ENCODE results near the gene DGAT2L6.
"Not testable (repeated sequence)": the region's sequence is repeated elsewhere in the genome, so short reads cannot be mapped to it uniquely, and the experiment has no call there.

DGAT2L6 gene

GRCh38 chrX:70190225-70190624 lies 12.9 kb downstream of the DGAT2L6 start:
- TF ChIP-seq CTCF (IDR thresholded peaks at IDR 0.05; ENCODE audit: insufficient read depth, low read depth, low read length, missing control alignments) = no peak
- no peak for DNase-seq (ENCODE audit: low read depth)
- no peak overlapping the region for H3K4me3 ChIP-seq (ENCODE audit: low read depth, low read length)

- H3K4me3 ChIP-seq (ENCODE audit: low read depth, low read length) = no peak overlapping the region
- DNase-seq (ENCODE audit: low read depth) = peak; percentile 67
- peak; percentile 55 for TF ChIP-seq CTCF (IDR thresholded peaks at IDR 0.05; ENCODE audit: insufficient read depth, low read depth, low read length, missing control alignments)
Measured at GRCh38 chrX:70196961-70197720, 19.9 kb downstream of the DGAT2L6 start.

- TF ChIP-seq CTCF (IDR thresholded peaks at IDR 0.05; ENCODE audit: insufficient read depth, low read depth, low read length, missing control alignments) = no peak
- DNase-seq (ENCODE audit: low read depth) = no peak
- H3K4me3 ChIP-seq (ENCODE audit: low read depth, low read length) = no peak overlapping the region
Measured at GRCh38 chrX:70201732-70202131, 24.4 kb downstream of the DGAT2L6 start.

- no peak overlapping the region for H3K4me3 ChIP-seq (ENCODE audit: low read depth, low read length)
- no peak for TF ChIP-seq CTCF (IDR thresholded peaks at IDR 0.05; ENCODE audit: insufficient read depth, low read depth, low read length, missing control alignments)
- no peak for DNase-seq (ENCODE audit: low read depth)
Measured at GRCh38 chrX:70208479-70208878, 31.2 kb downstream of the DGAT2L6 start.

- H3K4me3 ChIP-seq (ENCODE audit: low read depth, low read length); DNase-seq (ENCODE audit: low read depth): not testable (repeated sequence)
Measured at GRCh38 chrX:70209570-70209969, 32.3 kb downstream of the DGAT2L6 start.

GRCh38 chrX:70219938-70220764 lies 42.9 kb downstream of the DGAT2L6 start:
- H3K4me3 ChIP-seq (ENCODE audit: low read depth, low read length) = no peak overlapping the region
- no peak for DNase-seq (ENCODE audit: low read depth)
- TF ChIP-seq CTCF (IDR thresholded peaks at IDR 0.05; ENCODE audit: insufficient read depth, low read depth, low read length, missing control alignments) = no peak

GRCh38 chrX:70226048-70226447 lies 48.8 kb downstream of the DGAT2L6 start:
- no peak overlapping the region for H3K4me3 ChIP-seq (ENCODE audit: low read depth, low read length)
- no peak for DNase-seq (ENCODE audit: low read depth)
- TF ChIP-seq CTCF (IDR thresholded peaks at IDR 0.05; ENCODE audit: insufficient read depth, low read depth, low read length, missing control alignments) = no peak

All from GM12865 (cell line).